Endothelial cell of umbilical vein (primary cell): Measurements from ENCODE around the gene PLSCR1. TPM values are rescaled to one million over a fixed set of nuclear protein-coding genes. Genes with fewer than 3 reads are reported as not detected.

Experiments used
- BruUV-seq: library from RNA; stranded (reverse); fragments of 400-500 nt; replicated peaks from 2 replicates; lab custom pipeline; 2021; lab: Mats Ljungman, UMichigan
- CTCF ChIA-PET: fragments of 300-600, 350-600 bp; sonication (Branson Sonifier 250); formaldehyde crosslinking; loops from one replicate; lab custom pipeline; 2021; ENCODE audit warnings: antibody characterized with exemption, inconsistent platforms; lab: Charles Lee
- POLR2A ChIA-PET: fragments of 300-600, 350-600 bp; sonication (Branson Sonifier 250); formaldehyde crosslinking; loops from one replicate; lab custom pipeline; 2021; ENCODE audit warnings: antibody characterized with exemption, inconsistent platforms; lab: Charles Lee
- DNase-seq: peaks from one replicate; pipeline ENCODE4 v3.0.0-alpha.2; 2011; ENCODE audit warnings: low read depth, low spot score
- FAIRE-seq: peaks from 2 replicates; lab custom pipeline; 2011; peaks lifted over from hg19 to GRCh38; lab: Jason Lieb, UNC
- H2AFZ ChIP-seq: 2 replicates; pipeline ENCODE4 v1.6.0; 2012; ENCODE audit warnings: low read depth, low read length, control low read depth, inconsistent platforms
- H3K27ac ChIP-seq: 2 replicates; pipeline ENCODE4 v1.5.1; 2011; ENCODE audit warnings: low read depth, mild to moderate bottlenecking, control low read depth, low read length, moderate library complexity; ENCODE audit not compliant: insufficient read depth
- H3K27me3 ChIP-seq, 2 experiments: 2 replicates each; pipeline versions ENCODE4 v1.6.0 to v1.6.1; 2011; ENCODE audit warnings: low read length in 2 of 2, mixed read lengths in 1 of 2; ENCODE audit not compliant: control insufficient read depth in 2 of 2, insufficient read depth in 2 of 2
- H3K36me3 ChIP-seq, 2 experiments: 2 replicates in 1 of 2; 3 replicates in 1 of 2; pipeline ENCODE4 v1.5.1; 2011; ENCODE audit warnings: low read length in 2 of 2, mild to moderate bottlenecking in 1 of 2, moderate library complexity in 1 of 2; ENCODE audit not compliant: control insufficient read depth in 2 of 2, insufficient read depth in 2 of 2; ENCODE audit errors: extremely low read depth in 1 of 2
- H3K4me1 ChIP-seq: 3 replicates; pipeline ENCODE4 v1.5.1; 2011; ENCODE audit warnings: mild to moderate bottlenecking, low read length; ENCODE audit not compliant: control insufficient read depth, insufficient read depth; ENCODE audit errors: extremely low read depth
- H3K4me2 ChIP-seq: 2 replicates; pipeline ENCODE4 v1.6.1; 2011; ENCODE audit warnings: low read length, control low read depth, mixed read lengths; ENCODE audit not compliant: insufficient read depth
- H3K4me3 ChIP-seq, 3 experiments: fragments of 200-600 bp in 1 of 3; sonication (generic), shearing (Covaris generic) in 1 of 3; replicated peaks in 1 of 3; 2 replicates each; pipeline ENCODE4 v1.5.1; 2011 to 2016; ENCODE audit warnings: control low read depth in 3 of 3, low read length in 3 of 3, mild to moderate bottlenecking in 2 of 3, inconsistent platforms in 1 of 3, low read depth in 1 of 3, moderate library complexity in 1 of 3; ENCODE audit not compliant: insufficient read depth in 1 of 3
- H3K79me2 ChIP-seq: 2 replicates; pipeline ENCODE4 v1.6.0; 2012; ENCODE audit warnings: low read length, inconsistent platforms; ENCODE audit not compliant: control insufficient read depth, insufficient read depth
- H3K9ac ChIP-seq: replicated peaks from 2 replicates; pipeline ENCODE3; 2011; ENCODE audit warnings: low read length, control low read depth; ENCODE audit not compliant: insufficient read depth; ENCODE audit errors: extremely low read depth
- H3K9me1 ChIP-seq: replicated peaks from 3 replicates; pipeline ENCODE4 v1.6.0; 2011; ENCODE audit warnings: mild to moderate bottlenecking, low read length; ENCODE audit not compliant: control insufficient read depth, insufficient read depth; ENCODE audit errors: extremely low read depth
- H3K9me3 ChIP-seq: replicated peaks from 2 replicates; pipeline ENCODE4 v1.5.1; 2012; ENCODE audit warnings: low read length, inconsistent platforms; ENCODE audit not compliant: control insufficient read depth, insufficient read depth
- H4K20me1 ChIP-seq: replicated peaks from 2 replicates; pipeline ENCODE3; 2011; ENCODE audit warnings: mild to moderate bottlenecking, low read length; ENCODE audit not compliant: control insufficient read depth, insufficient read depth; ENCODE audit errors: extremely low read depth
- CTCF ChIP-seq, 2 donors: IDR thresholded peaks; 1 replicate in 1 of 2; 2 replicates in 1 of 2; pipeline ENCODE4 v1.5.1; 2011; ENCODE audit warnings: low read length in 2 of 2, mild to moderate bottlenecking in 2 of 2, moderate library complexity in 2 of 2, control low read depth in 1 of 2, inconsistent platforms in 1 of 2, low read depth in 1 of 2; ENCODE audit not compliant: insufficient read depth in 1 of 2; ENCODE audit errors: extremely low read depth in 1 of 2
- EZH2 ChIP-seq: IDR thresholded peaks from 2 replicates; pipeline ENCODE4 v1.6.1; 2012; ENCODE audit warnings: borderline replicate concordance, low read depth, mild to moderate bottlenecking, moderate library complexity, low read length, inconsistent platforms; ENCODE audit not compliant: severe bottlenecking
- FOS ChIP-seq: IDR thresholded peaks from 2 replicates; pipeline ENCODE4 v1.6.1; 2011; ENCODE audit warnings: mild to moderate bottlenecking, low read length, moderate library complexity, borderline replicate concordance; ENCODE audit not compliant: insufficient read depth
- GATA2 ChIP-seq: IDR thresholded peaks from 2 replicates; pipeline ENCODE4 v1.7.0; 2011; ENCODE audit warnings: low read depth, mild to moderate bottlenecking, moderate library complexity, mixed read lengths, low read length; ENCODE audit not compliant: insufficient read length, insufficient read depth
- JUN ChIP-seq: IDR thresholded peaks from 2 replicates; pipeline ENCODE4 v1.6.1; 2011; ENCODE audit warnings: borderline replicate concordance, low read depth; ENCODE audit not compliant: insufficient read length, insufficient read depth
- MAX ChIP-seq: IDR thresholded peaks from 2 replicates; pipeline ENCODE4 v1.6.1; 2011; ENCODE audit not compliant: insufficient read depth, insufficient read length
- MYC ChIP-seq: IDR thresholded peaks from one replicate; pipeline ENCODE4 v1.6.1; 2011; ENCODE audit warnings: mild to moderate bottlenecking, low read depth, low read length
- POLR2A ChIP-seq: IDR thresholded peaks from 2 replicates; pipeline ENCODE4 v1.6.1; 2012; ENCODE audit warnings: low read depth, mild to moderate bottlenecking, control low read depth, low read length
- POLR2AphosphoS5 ChIP-seq: IDR thresholded peaks from 2 replicates; pipeline ENCODE4 v1.6.1; 2012; ENCODE audit warnings: low read depth, mild to moderate bottlenecking, control low read depth, low read length, moderate library complexity; ENCODE audit not compliant: insufficient read depth
- dilution Hi-C: fragments of 300-500 bp; cut with MboI; formaldehyde crosslinking; loops from one replicate; pipeline ENCODE4 v1.15.0; 2019; ENCODE audit warnings: low sequenced_read_pairs; ENCODE audit not compliant: extremely low pct_ligation_motif_present
- intact Hi-C: fragments of 100-400 bp; cut with micrococcal nuclease; formaldehyde crosslinking; loops from one replicate; pipeline ENCODE4 v1.10.0; 2022
- polyA plus RNA-seq, 4 experiments: library from polyadenylated mRNA; depleted of rRNA in 3 of 4; stranded (reverse) in 3 of 4; unstranded in 1 of 4; fragments of >200 nt; gene quantifications; 2 replicates each; pipeline versions ENCODE4 v1.2.1 to v1.2.3, GENCODE V29; 2011 to 2012; ENCODE audit warnings: missing spikeins in 1 of 4
- total RNA-seq: library from RNA; stranded (reverse); gene quantifications from 2 replicates; pipeline ENCODE4 v1.2.3, GENCODE V29; 2021

Gene PLSCR1
- total and polyA plus RNA-seq, 2 donors (not counting 3 experiments of a cell fraction or from before 2014, with no cell fraction given): 53.2 to 78.7 TPM

GRCh38 chr3:146569314-146569713 lies 24.9 kb upstream of the PLSCR1 start:
- Histone ChIP-seq H3K9me3 (no peaks in the 10 kb centered on the region), H4K20me1 (no peaks in the 10 kb centered on the region), H2AFZ (no peak overlapping the region), H3K4me2 (no peak overlapping the region), H3K9ac (no peak overlapping the region), H3K36me3 (no peaks in the 10 kb centered on the region), H3K4me1 (no peaks in the 10 kb centered on the region), H3K27ac (no peak overlapping the region), H3K79me2 (no peaks in the 10 kb centered on the region), H3K4me3 (no peak overlapping the region), H3K9me1 (no peaks in the 10 kb centered on the region), H3K27me3 (no peaks in the 10 kb centered on the region)
- TF ChIP-seq EZH2 (no peak), CTCF (IDR thresholded peaks at IDR 0.05; ENCODE audit: extremely low read depth in 1 of 2, insufficient read depth in 1 of 2, low read depth in 1 of 2, low read length in 2 of 2) (no peak), POLR2A (no peak), MYC (no peak), JUN (no peak), POLR2AphosphoS5 (no peak), FOS (no peak), MAX (no peak), GATA2 (no peak)
- intact Hi-C loops: no loop called here
- dilution Hi-C loops: no loop called here
- BruUV-seq: no TSS peak
- DNase-seq: no peak
- FAIRE-seq: no peak
- ChIA-PET CTCF (interaction anchor here (1.7 kb wide), 1 partner anchor 8 kb away, joined by 7 read pairs; no protein-coding TSS in a partner anchor), POLR2A (no interaction called here)
